HS-5 (cell line): Measurements from ENCODE around the gene CHAF1A.

Experiments used
- DNase-seq: peaks from one replicate; pipeline ENCODE4 v3.0.0-alpha.2; 2012; ENCODE audit warnings: low read depth

The CHAF1A gene

DNA sequence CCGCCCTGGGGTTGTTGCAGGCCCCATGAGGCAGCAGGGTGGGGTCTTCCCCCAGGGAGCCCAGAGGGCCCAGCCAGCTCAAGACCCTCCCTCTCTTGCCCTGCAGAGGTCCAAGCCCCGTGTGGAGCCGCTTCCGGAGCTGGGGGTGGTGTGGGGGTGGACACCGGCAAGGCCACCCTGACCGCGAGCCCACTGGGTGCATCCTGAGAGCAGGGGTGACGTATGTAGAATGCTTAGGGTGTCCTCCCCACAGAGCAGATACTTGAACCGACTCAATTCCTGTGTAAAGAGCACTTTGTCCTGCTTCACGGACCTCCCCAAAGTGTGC is 40.3 kb downstream of the CHAF1A start:
- DNase-seq = no peak

GRCh38 chr19:4443188-4443587 is 40.7 kb downstream of the CHAF1A start:
- DNase-seq = no peak

- no peak for DNase-seq
Observed at GRCh38 chr19:4443966-4444764, 41.7 kb downstream of the CHAF1A start.

DNA sequence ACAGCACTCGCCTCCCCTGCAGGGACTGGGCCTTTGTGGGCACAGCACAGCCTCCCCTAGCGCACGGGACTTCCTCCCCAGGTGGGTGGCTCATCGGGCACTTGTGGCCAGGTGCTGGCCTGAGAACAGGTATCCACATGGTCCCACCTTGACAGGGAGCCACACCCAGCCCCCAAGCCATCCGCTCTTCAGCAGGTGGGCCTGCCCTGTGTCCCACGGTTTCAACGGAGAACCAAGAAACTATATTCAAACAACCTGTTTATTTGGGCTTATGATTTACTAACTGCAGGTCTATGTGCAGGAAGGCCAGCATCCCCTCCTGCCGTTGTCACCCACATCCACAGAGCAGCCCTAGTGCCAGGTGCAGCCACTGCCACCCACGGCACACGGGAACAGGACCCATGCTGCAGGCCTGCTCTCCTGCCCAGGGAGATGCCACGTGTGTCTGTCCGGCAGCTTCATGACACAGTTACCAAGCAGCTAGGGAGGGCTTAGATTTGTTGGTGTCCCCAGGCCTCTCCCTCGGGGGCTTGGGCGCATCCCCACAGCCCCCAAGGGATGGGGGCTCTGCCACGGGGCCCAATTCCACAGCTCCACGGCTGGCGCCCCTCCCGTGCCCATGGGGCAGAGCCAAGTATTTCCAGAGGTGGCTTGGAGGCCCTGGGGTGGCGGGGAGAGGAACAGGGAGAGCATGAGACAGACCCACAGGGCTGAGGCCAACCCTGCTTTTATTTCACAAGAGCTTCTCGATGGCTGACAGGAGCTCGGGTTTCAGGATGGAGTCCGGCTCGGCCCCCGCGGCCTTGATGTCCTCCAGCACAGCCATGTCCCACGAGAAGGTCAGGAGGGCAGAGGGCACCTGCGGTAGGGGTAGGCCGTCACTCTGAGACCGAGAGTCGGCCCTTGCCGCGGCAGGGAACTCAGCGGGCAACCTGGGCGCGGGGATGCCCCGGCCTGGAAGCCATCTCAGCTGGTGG is 42.6 kb downstream of the CHAF1A start:
- DNase-seq = no peak

GRCh38 chr19:4445963-4446703 is 43.7 kb downstream of the CHAF1A start:
- DNase-seq = no peak

- no peak for DNase-seq
Observed at GRCh38 chr19:4446704-4447200, 44.3 kb downstream of the CHAF1A start.

- DNase-seq = no peak
Observed at GRCh38 chr19:4447327-4448146, 45.1 kb downstream of the CHAF1A start.

DNA sequence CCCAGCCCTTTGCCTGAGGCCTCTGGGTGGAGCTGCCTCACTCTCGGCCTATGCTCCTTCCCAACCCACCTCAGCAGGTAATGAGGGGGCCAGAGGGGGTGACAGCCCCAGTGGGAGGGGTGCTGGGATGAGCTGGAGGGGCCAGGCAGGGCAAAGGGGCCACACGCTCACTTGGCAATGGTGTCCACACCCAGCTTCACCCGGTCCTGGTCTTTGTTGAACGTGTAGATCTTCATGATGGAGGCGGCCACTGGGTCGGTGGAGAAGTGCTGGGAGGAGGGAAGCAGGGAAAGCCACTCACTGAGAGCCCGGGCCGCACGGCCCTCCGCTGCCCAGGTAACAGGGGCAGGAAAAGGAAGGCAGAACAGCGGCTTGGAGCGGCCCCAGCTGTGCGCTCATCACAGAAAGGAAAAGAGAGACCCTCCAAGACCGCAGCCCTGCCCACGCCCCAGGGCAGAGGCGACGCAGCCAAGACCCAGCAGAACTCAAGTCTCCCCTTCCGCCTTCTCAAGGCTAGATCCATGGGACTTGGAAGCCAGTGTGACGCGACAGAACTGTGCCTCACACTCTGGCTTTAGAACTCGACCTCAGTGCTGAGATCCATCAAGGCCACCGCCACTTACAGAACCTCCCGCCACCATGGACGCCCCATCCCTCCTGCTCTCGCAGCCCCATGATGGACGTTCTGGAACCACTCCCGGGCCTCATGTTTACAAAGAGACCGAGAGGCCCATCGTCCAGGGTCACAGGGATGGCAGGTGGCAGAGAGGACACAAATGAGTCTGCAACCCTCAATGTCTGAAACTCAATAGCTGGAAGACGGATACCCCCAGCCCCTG is 45.9 kb downstream of the CHAF1A start:
- DNase-seq = no peak

- no peak for DNase-seq
Observed at GRCh38 chr19:4449022-4449638, 46.7 kb downstream of the CHAF1A start.

DNA sequence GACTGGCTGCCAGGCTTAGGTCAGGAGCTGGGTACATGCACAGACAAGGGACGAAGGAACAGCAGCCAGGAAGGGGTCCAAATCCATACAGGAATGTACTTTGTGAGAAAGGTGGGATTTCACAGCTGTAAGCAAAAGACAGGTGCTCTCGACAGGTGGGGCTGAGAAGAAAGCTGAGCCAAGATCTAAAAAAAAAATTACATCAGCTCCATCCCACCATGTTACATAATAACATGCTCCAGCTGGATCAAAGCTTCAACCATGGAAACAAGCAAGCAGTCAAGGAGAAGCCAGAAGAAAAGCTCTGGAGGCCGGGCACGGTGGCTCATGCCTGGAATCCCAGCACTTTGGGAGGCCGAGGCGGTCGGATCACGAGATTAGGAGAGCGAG is 47.2 kb downstream of the CHAF1A start:
- DNase-seq = no peak

DNA sequence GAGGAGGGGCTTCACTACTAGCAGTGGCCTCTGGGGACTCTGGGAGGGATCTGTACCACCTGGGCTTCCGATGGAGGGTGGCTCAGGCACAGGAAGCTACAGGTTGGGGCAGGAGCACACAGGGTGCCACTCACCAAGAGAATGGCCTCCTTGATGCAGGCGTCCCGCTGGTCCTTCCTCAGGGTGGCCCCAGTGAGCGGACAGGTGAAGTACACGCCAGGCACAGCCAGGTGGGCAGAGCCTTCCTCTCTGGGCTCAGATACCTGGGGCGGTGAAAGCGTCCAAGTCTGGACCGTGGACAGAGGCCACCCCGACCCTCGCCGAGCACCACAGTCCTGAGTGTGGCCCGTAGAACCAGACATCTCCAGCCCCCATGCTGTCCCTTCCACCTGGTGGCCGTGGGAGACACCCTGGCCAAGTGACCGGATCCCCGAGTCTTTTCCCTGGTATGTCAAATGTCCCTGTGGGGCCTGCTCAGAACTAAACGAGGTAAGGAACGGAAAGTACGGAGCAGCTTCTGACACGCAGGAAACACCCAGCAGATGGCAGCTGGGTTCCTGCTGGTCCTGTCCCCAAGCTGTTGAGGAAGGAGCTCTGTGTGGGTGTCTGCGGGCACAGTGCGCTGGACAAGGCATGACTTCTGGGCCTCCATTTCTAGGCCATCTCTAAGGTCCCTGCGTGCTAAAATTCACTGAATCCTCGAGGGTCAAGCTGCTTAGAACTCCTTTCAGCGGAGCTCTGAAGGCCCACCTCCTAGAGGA is 50.0 kb downstream of the CHAF1A start:
- DNase-seq = no peak

- no peak for DNase-seq
Observed at GRCh38 chr19:4453232-4454179, 51.1 kb downstream of the CHAF1A start.

GRCh38 chr19:4454747-4455718 is 52.6 kb downstream of the CHAF1A start:
- no peak for DNase-seq

DNA sequence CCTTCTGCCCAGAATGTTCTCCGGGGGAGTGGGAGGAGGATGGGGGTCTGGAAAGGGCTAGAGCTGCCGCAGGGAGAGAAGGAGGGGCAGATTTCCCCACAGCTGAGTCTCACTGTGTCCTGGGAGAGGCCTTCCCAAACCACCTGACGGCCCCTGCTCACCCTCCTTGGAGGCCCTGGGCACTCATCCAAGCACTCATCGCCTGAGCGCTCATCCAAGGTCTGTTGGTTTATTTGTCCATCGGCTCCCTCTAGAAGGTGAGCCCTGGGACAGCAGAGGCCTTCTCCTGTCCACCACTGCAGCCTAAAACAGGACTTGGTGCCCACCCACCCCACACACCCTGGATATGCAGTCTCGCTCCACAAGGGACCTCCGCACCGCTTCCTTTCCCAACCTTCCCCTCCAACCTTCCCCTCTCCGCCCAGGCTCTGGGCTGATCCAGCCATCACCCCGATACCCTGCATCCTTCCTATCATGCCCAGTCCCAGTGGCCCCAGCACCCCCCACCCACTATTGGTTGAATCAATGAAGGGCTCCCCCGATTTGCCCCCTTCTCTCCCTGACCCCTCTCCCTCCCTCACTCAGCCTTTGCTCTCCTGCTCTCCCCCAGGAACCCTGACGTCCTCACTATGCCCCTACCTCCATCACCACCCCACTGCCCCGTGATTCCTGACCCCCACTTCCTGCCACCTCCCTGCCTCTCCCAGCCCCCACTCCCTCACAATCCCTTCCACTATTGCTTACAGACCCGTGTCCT is 53.5 kb downstream of the CHAF1A start:
- no peak for DNase-seq

GRCh38 chr19:4456476-4456842 is 54.0 kb downstream of the CHAF1A start:
- DNase-seq = no peak
